ENCODE measurements around the gene SERINC5. TPM values are rescaled to one million over a fixed set of nuclear protein-coding genes. Genes with fewer than 3 reads are reported as not detected.
A peak's percentile ranks its signal among the peaks of the same experiment; 100 is the strongest.

SERINC5 gene
- total RNA-seq, 1 experiment from 2014 or later: 5.7 TPM

DNA sequence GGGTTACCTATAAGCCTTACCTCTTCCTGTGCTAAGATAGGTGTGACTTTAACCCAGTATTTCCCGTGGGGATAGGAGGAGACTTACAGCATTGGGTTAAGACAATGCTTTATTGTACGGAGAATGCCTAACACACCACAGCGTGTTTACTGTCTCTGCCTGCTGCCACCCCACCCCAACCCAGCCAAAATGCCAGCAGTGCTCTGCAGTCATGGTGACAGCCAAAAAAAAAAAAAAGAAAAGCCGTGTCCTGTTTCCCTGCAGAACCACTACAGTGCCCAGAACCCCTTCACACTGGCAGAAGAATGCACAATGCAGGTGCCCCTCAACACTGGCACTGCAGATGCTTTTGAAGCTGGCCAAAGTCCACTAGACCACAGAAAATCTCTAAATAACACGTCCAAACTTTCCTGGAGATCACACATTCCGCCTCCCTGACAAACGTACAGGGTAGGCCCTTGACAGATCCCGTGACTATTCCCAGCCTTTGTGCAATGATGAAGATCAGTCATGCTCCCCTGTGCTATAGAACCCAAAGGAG, 102.2 kb downstream of the SERINC5 start:
- TF ChIP-seq EZH2phosphoT487 (IDR thresholded peaks at IDR 0.05; ENCODE audit: borderline replicate concordance, low read length): no peak
- H3K4me2 ChIP-seq (ENCODE audit: low read length): no peak overlapping the region
- no peak overlapping the region for H2AFZ ChIP-seq (ENCODE audit: low read length)
- no peaks in the 10 kb centered on the region for H3K9me3 ChIP-seq (ENCODE audit: low read length)
- no peak for DNase-seq
- no peak overlapping the region for H3K27ac ChIP-seq (ENCODE audit: low read length)
- no peaks in the 10 kb centered on the region for H3K4me1 ChIP-seq (ENCODE audit: insufficient read depth, low read length)
- ChIA-PET CTCF (no interaction called here), POLR2A (ENCODE audit: unreplicated experiment) (no interaction called here)
- peak; percentile 18; the same call in 1 of the 2 replicates for ATAC-seq
- H3F3A ChIP-seq (ENCODE audit: low read length, unreplicated experiment): no peaks in the 10 kb centered on the region
- intact Hi-C loops (cut with micrococcal nuclease): no loop called here
- H3K27me3 ChIP-seq (ENCODE audit: low read length): no peaks in the 10 kb centered on the region
- no peaks in the 10 kb centered on the region for H4K20me1 ChIP-seq (ENCODE audit: low read length)
- H3K9me2 ChIP-seq (replicated peaks; ENCODE audit: low read length): no peaks in the 10 kb centered on the region
- no peaks in the 10 kb centered on the region for H3K79me2 ChIP-seq (ENCODE audit: low read length)
- no peak overlapping the region for H3K9ac ChIP-seq (ENCODE audit: low read length)
- H3K4me3 ChIP-seq (ENCODE audit: low read length): no peak overlapping the region
- H3K36me3 ChIP-seq (ENCODE audit: low read depth, low read length): no peaks in the 10 kb centered on the region
- no TSS peak for BruUV-seq (replicated peaks)

- H3K9me2 ChIP-seq (replicated peaks; ENCODE audit: low read length): no peaks in the 10 kb centered on the region
- H3K4me1 ChIP-seq (ENCODE audit: insufficient read depth, low read length): no peaks in the 10 kb centered on the region
- TF ChIP-seq EZH2 (IDR thresholded peaks at IDR 0.05; ENCODE audit: low read length, unreplicated experiment) (no peak), CTCF (conservative IDR thresholded peaks at IDR 0.05; ENCODE audit: low read depth, low read length) (no peak), EZH2phosphoT487 (IDR thresholded peaks at IDR 0.05; ENCODE audit: borderline replicate concordance, low read length) (no peak)
- no peak for DNase-seq
- no peaks in the 10 kb centered on the region for H4K20me1 ChIP-seq (ENCODE audit: low read length)
- no peak overlapping the region for H3K4me2 ChIP-seq (ENCODE audit: low read length)
- H3K79me2 ChIP-seq (ENCODE audit: low read length): no peaks in the 10 kb centered on the region
- no TSS peak for BruUV-seq (replicated peaks)
- H3K4me3 ChIP-seq (ENCODE audit: low read length): no peak overlapping the region
- no peak overlapping the region for H3K9ac ChIP-seq (ENCODE audit: low read length)
- H3K27ac ChIP-seq (ENCODE audit: low read length): no peak overlapping the region
- H3K36me3 ChIP-seq (ENCODE audit: low read depth, low read length): no peaks in the 10 kb centered on the region
- H3F3A ChIP-seq (ENCODE audit: low read length, unreplicated experiment): no peaks in the 10 kb centered on the region
- intact Hi-C loops (cut with micrococcal nuclease): no loop called here
- no peak for ATAC-seq
- H3K27me3 ChIP-seq (ENCODE audit: low read length): no peaks in the 10 kb centered on the region
- ChIA-PET CTCF (no interaction called here), POLR2A (ENCODE audit: unreplicated experiment) (no interaction called here)
- no peak overlapping the region for H2AFZ ChIP-seq (ENCODE audit: low read length)
- no peaks in the 10 kb centered on the region for H3K9me3 ChIP-seq (ENCODE audit: low read length)
These were observed 103.1 kb downstream of the SERINC5 start for GRCh38 chr5:80152778-80153177.

- no peaks in the 10 kb centered on the region for H3K36me3 ChIP-seq (ENCODE audit: low read depth, low read length)
- no peaks in the 10 kb centered on the region for H3F3A ChIP-seq (ENCODE audit: low read length, unreplicated experiment)
- H3K27me3 ChIP-seq (ENCODE audit: low read length): no peaks in the 10 kb centered on the region
- no peaks in the 10 kb centered on the region for H3K9me2 ChIP-seq (replicated peaks; ENCODE audit: low read length)
- no peak overlapping the region for H2AFZ ChIP-seq (ENCODE audit: low read length)
- H3K27ac ChIP-seq (ENCODE audit: low read length): no peak overlapping the region
- intact Hi-C loops (cut with micrococcal nuclease): no loop called here
- no TSS peak for BruUV-seq (replicated peaks)
- H3K4me2 ChIP-seq (ENCODE audit: low read length): no peak overlapping the region
- no peaks in the 10 kb centered on the region for H3K9me3 ChIP-seq (ENCODE audit: low read length)
- no peak overlapping the region for H3K9ac ChIP-seq (ENCODE audit: low read length)
- TF ChIP-seq CTCF (conservative IDR thresholded peaks at IDR 0.05; ENCODE audit: low read depth, low read length) (no peak), EZH2 (IDR thresholded peaks at IDR 0.05; ENCODE audit: low read length, unreplicated experiment) (no peak), EZH2phosphoT487 (IDR thresholded peaks at IDR 0.05; ENCODE audit: borderline replicate concordance, low read length) (no peak)
- no peaks in the 10 kb centered on the region for H4K20me1 ChIP-seq (ENCODE audit: low read length)
- no peaks in the 10 kb centered on the region for H3K79me2 ChIP-seq (ENCODE audit: low read length)
- POLR2A ChIA-PET (ENCODE audit: unreplicated experiment): no interaction called here
- DNase-seq (no peak), ATAC-seq (no peak)
- CTCF ChIA-PET: no interaction called here
- H3K4me1 ChIP-seq (ENCODE audit: insufficient read depth, low read length): no peaks in the 10 kb centered on the region
- H3K4me3 ChIP-seq (ENCODE audit: low read length): no peak overlapping the region
These were observed 104.0 kb downstream of the SERINC5 start for GRCh38 chr5:80151890-80152289.
